IMR-90 (cell line): ENCODE data around the gene REPIN1. TPM values are rescaled to one million over a fixed set of nuclear protein-coding genes. Genes with fewer than 3 reads are reported as not detected.

Source experiments
- ATAC-seq: fragments of 200-7000 bp; cut with Tn5 transposase; 2 replicates; pipeline ENCODE4 v1.9.1; 2020; ENCODE audit warnings: low read depth, mild to moderate bottlenecking, moderate library complexity
- BruUV-seq: library from RNA; stranded (reverse); fragments of 400-500 nt; replicated peaks from 2 replicates; lab custom pipeline; 2021; lab: Mats Ljungman, UMichigan
- CTCF ChIA-PET: fragments of 300-600 bp; formaldehyde crosslinking; extraction: SDS; loops from one replicate; lab custom pipeline; 2021; ENCODE audit warnings: antibody characterized with exemption; lab: Yijun Ruan, JAX
- POLR2A ChIA-PET: fragments of 300-600 bp; sonication (Branson Sonifier 250); formaldehyde crosslinking; loops from one replicate; lab custom pipeline; 2022; ENCODE audit warnings: antibody characterized with exemption; ENCODE audit not compliant: unreplicated experiment; lab: Charles Lee
- DNase-seq: peaks from one replicate; pipeline ENCODE4 v3.0.0; 2013
- H2AFZ ChIP-seq: replicated peaks from 2 replicates; pipeline ENCODE3; 2013; ENCODE audit warnings: low read length, mild to moderate bottlenecking; ENCODE audit not compliant: poor library complexity
- H2AK5ac ChIP-seq: 2 replicates; pipeline ENCODE4 v1.6.1; 2013; ENCODE audit warnings: low read depth, low read length, inconsistent platforms
- H2AK9ac ChIP-seq: replicated peaks from 2 replicates; pipeline ENCODE3; 2013; ENCODE audit warnings: mild to moderate bottlenecking, low read depth, low read length, moderate library complexity; ENCODE audit not compliant: poor library complexity
- H2BK120ac ChIP-seq: 2 replicates; pipeline ENCODE4 v1.6.1; 2013; ENCODE audit warnings: low read depth, low read length, inconsistent platforms
- H2BK15ac ChIP-seq: 3 replicates; pipeline ENCODE4 v1.6.1; 2013; ENCODE audit warnings: low read depth, low read length, inconsistent platforms
- H2BK20ac ChIP-seq: 2 replicates; pipeline ENCODE4 v1.6.1; 2013; ENCODE audit warnings: low read depth, mild to moderate bottlenecking, inconsistent platforms, low read length, moderate library complexity
- H2BK5ac ChIP-seq: 2 replicates; pipeline ENCODE4 v1.6.1; 2013; ENCODE audit warnings: mild to moderate bottlenecking, low read depth, low read length, inconsistent platforms; ENCODE audit not compliant: poor library complexity, severe bottlenecking
- H3K14ac ChIP-seq: replicated peaks from 2 replicates; pipeline ENCODE4 v1.6.1; 2013; ENCODE audit warnings: low read depth, low read length, inconsistent platforms
- H3K18ac ChIP-seq: 2 replicates; pipeline ENCODE4 v1.6.1; 2013; ENCODE audit warnings: low read depth, low read length, control low read depth
- H3K23ac ChIP-seq: 2 replicates; pipeline ENCODE4 v1.6.1; 2013; ENCODE audit warnings: low read depth, low read length, inconsistent platforms
- H3K27ac ChIP-seq: 2 replicates; pipeline ENCODE4 v1.5.1; 2013; ENCODE audit warnings: mild to moderate bottlenecking, control low read depth, low read length; ENCODE audit not compliant: insufficient read depth
- H3K27me3 ChIP-seq: 2 replicates; pipeline ENCODE4 v1.6.1; 2013; ENCODE audit warnings: low read length; ENCODE audit not compliant: control insufficient read depth, insufficient read depth
- H3K36me3 ChIP-seq: 2 replicates; pipeline ENCODE4 v1.6.1; 2013; ENCODE audit warnings: low read length, mixed read lengths; ENCODE audit not compliant: control insufficient read depth, insufficient read depth
- H3K4ac ChIP-seq: 2 replicates; pipeline ENCODE4 v1.6.1; 2013; ENCODE audit warnings: low read depth, low read length, inconsistent platforms
- H3K4me1 ChIP-seq: 2 replicates; pipeline ENCODE4 v1.6.1; 2013; ENCODE audit warnings: low read length, mixed read lengths; ENCODE audit not compliant: control insufficient read depth, insufficient read depth
- H3K4me2 ChIP-seq: 2 replicates; pipeline ENCODE4 v1.6.1; 2013; ENCODE audit warnings: low read depth, mild to moderate bottlenecking, control low read depth, low read length, moderate library complexity
- H3K4me3 ChIP-seq: 2 replicates; pipeline ENCODE4 v1.5.1; 2013; ENCODE audit warnings: low read depth, mild to moderate bottlenecking, control low read depth, low read length, moderate library complexity; ENCODE audit not compliant: insufficient read depth
- H3K56ac ChIP-seq: 2 replicates; pipeline ENCODE4 v1.6.1; 2013; ENCODE audit warnings: low read length, inconsistent platforms; ENCODE audit not compliant: insufficient read depth; ENCODE audit errors: extremely low read depth
- H3K79me1 ChIP-seq, 2 experiments: 2 replicates each; pipeline ENCODE4 v1.6.1; 2013; ENCODE audit warnings: low read length in 2 of 2, inconsistent platforms in 1 of 2, low read depth in 1 of 2
- H3K9ac ChIP-seq: 2 replicates; pipeline ENCODE4 v1.6.1; 2013; ENCODE audit warnings: low read depth, low read length, control low read depth
- H3K9me1 ChIP-seq: 2 replicates; pipeline ENCODE4 v1.6.1; 2013; ENCODE audit warnings: low read length, inconsistent platforms; ENCODE audit not compliant: insufficient read depth
- H3K9me3 ChIP-seq: 2 replicates; pipeline ENCODE4 v1.6.1; 2013; ENCODE audit warnings: low read length; ENCODE audit not compliant: control insufficient read depth, insufficient read depth
- H4K20me1 ChIP-seq: 2 replicates; pipeline ENCODE4 v1.6.1; 2013; ENCODE audit warnings: low read length, inconsistent platforms; ENCODE audit not compliant: insufficient read depth
- H4K5ac ChIP-seq: 2 replicates; pipeline ENCODE4 v1.6.1; 2013; ENCODE audit warnings: mild to moderate bottlenecking, low read depth, low read length, control low read depth
- H4K8ac ChIP-seq, 2 experiments: 2 replicates each; pipeline ENCODE4 v1.6.1; 2013; ENCODE audit warnings: low read depth in 2 of 2, low read length in 2 of 2, control low read depth in 1 of 2, inconsistent platforms in 1 of 2
- H4K91ac ChIP-seq: 2 replicates; pipeline ENCODE4 v1.6.1; 2013; ENCODE audit warnings: low read depth, low read length, inconsistent platforms; ENCODE audit not compliant: insufficient read depth
- BHLHE40 ChIP-seq: fragments of 150-350 bp; IDR thresholded peaks from 2 replicates; pipeline ENCODE4 v1.6.1; 2016; ENCODE audit warnings: mild to moderate bottlenecking, low read depth, low read length
- CEBPB ChIP-seq: IDR thresholded peaks from 2 replicates; pipeline ENCODE4 v1.6.1; 2012; ENCODE audit warnings: low read depth, low read length, improper control_type of control experiment
- CHD1 ChIP-seq: IDR thresholded peaks from 2 replicates; pipeline ENCODE4 v1.6.1; 2012; ENCODE audit warnings: low read depth, low read length, improper control_type of control experiment
- FOS ChIP-seq: fragments of 150-350 bp; IDR thresholded peaks from 2 replicates; pipeline ENCODE4 v1.6.1; 2016; ENCODE audit warnings: low read depth, low read length
- MAFK ChIP-seq: IDR thresholded peaks from 2 replicates; pipeline ENCODE4 v1.6.1; 2012; ENCODE audit warnings: low read depth, low read length, improper control_type of control experiment
- MAZ ChIP-seq: IDR thresholded peaks from 2 replicates; pipeline ENCODE4 v1.6.1; 2012; ENCODE audit warnings: low read depth, mild to moderate bottlenecking, low read length, improper control_type of control experiment, moderate library complexity, borderline replicate concordance
- MXI1 ChIP-seq: IDR thresholded peaks from 2 replicates; pipeline ENCODE4 v1.6.1; 2012; ENCODE audit warnings: low read depth, mild to moderate bottlenecking, low read length, moderate library complexity, borderline replicate concordance
- NFE2L2 ChIP-seq: fragments of 150-350 bp; IDR thresholded peaks from 2 replicates; pipeline ENCODE4 v1.6.1; 2016; ENCODE audit warnings: low read depth, mild to moderate bottlenecking, low read length
- POLR2A ChIP-seq: IDR thresholded peaks from 2 replicates; pipeline ENCODE4 v1.6.1; 2012; ENCODE audit warnings: mild to moderate bottlenecking, low read depth, low read length
- RAD21 ChIP-seq: IDR thresholded peaks from 2 replicates; pipeline ENCODE4 v1.6.1; 2012; ENCODE audit warnings: low read length, improper control_type of control experiment
- RCOR1 ChIP-seq: IDR thresholded peaks from 2 replicates; pipeline ENCODE4 v1.6.1; 2012; ENCODE audit warnings: mild to moderate bottlenecking, low read length, improper control_type of control experiment; ENCODE audit not compliant: insufficient replicate concordance
- RFX5 ChIP-seq: IDR thresholded peaks from 2 replicates; pipeline ENCODE4 v1.8.0; 2012; ENCODE audit warnings: low read depth, mild to moderate bottlenecking, low read length, moderate library complexity
- SMC3 ChIP-seq: fragments of 150-350 bp; IDR thresholded peaks from 2 replicates; pipeline ENCODE4 v1.6.1; 2016; ENCODE audit warnings: low read depth, mild to moderate bottlenecking, antibody characterized with exemption, low read length, moderate library complexity
- WGBS, 2 experiments: methylation state at CpG; one replicate each; pipeline versions ENCODE4 v1.1.5 to v1.1.7; 2013; ENCODE audit warnings: missing lambda C conversion rate in 2 of 2; ENCODE audit not compliant: insufficient read length in 1 of 2; ENCODE audit errors: extremely low coverage in 2 of 2; 5-methylcytosine and 5-hydroxymethylcytosine counted together
- dilution Hi-C: fragments of 300-500 bp; cut with HindIII; formaldehyde crosslinking; loops from one replicate; pipeline ENCODE4 v1.14.3; 2018; ENCODE audit warnings: low sequenced_read_pairs; ENCODE audit not compliant: unreplicated experiment
- in situ Hi-C: fragments of 300-500 bp; cut with MboI; formaldehyde crosslinking; loops from 3 replicates; pipeline ENCODE4 v1.14.3; 2019; ENCODE audit warnings: low sequenced_read_pairs, inconsistent platforms, mixed read lengths
- intact Hi-C: fragments of 100-400 bp; cut with micrococcal nuclease; formaldehyde crosslinking; loops from 2 replicates; pipeline ENCODE4 v1.10.0; 2022
- polyA plus RNA-seq, 3 experiments: library from polyadenylated mRNA; depleted of rRNA; stranded (reverse); fragments of >200 nt; gene quantifications; 2 replicates each; pipeline ENCODE4 v1.2.3, GENCODE V29; 2012; ENCODE audit warnings: low replicate concordance in 1 of 3
- total RNA-seq: library from RNA; depleted of rRNA; stranded (reverse); fragments of >200 nt; gene quantifications from 2 replicates; pipeline ENCODE4 v1.2.3, GENCODE V29; 2012
- TF ChIP-seq, protein P1 (sequence below): fragments of 150-350 bp; IDR thresholded peaks from 2 replicates; pipeline ENCODE4 v1.6.1; 2016; ENCODE audit warnings: low read depth, mild to moderate bottlenecking, low read length, moderate library complexity, borderline replicate concordance
- TF ChIP-seq, protein P2 (sequence below): conservative IDR thresholded peaks from 2 replicates; pipeline ENCODE4 v1.5.1; 2012; ENCODE audit warnings: mild to moderate bottlenecking, low read depth, low read length, improper control_type of control experiment
- TF ChIP-seq, protein P3 (sequence below): fragments of 150-350 bp; IDR thresholded peaks from 2 replicates; pipeline ENCODE4 v1.6.1; 2017; ENCODE audit warnings: mild to moderate bottlenecking, antibody characterized with exemption, low read length, low read depth

REPIN1 gene
- total and polyA plus RNA-seq, 2 of the 4 experiments (the other 2 are of a cell fraction), result 19.4 to 50.6 TPM

DNA sequence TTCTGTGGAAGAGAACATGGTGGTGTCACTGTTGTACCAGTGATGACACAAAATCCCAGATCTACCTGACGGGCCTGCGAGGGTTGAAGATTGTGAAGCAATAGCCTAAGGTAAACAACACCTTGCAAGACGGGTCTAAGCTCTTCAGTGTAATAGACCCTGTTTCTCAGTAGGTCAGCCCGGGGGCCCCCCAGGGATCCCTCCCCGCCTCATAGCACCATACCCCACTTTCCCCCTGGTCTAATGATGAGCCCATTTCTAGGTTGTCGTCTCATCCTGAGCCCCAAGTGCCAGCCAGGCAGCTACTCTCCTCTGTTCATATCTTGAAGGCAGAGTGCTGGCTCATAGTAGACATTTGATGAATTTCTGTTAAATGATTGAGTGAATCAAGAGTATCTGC is 42.7 kb upstream of the REPIN1 start:
- no peaks in the 10 kb centered on the region for H3K9me1 ChIP-seq
- H4K8ac ChIP-seq, result no peak overlapping the region
- no peak overlapping the region for H2AK9ac ChIP-seq
- no peaks in the 10 kb centered on the region for H4K20me1 ChIP-seq
- no peak overlapping the region for H3K9ac ChIP-seq
- DNase-seq, result no peak
- H3K27ac ChIP-seq, result no peak overlapping the region
- no peaks in the 10 kb centered on the region for H3K9me3 ChIP-seq
- dilution Hi-C loops (no loop called here), intact Hi-C loops (no loop called here), in situ Hi-C loops (no loop called here)
- no peak overlapping the region for H4K91ac ChIP-seq
- H3K18ac ChIP-seq, result no peak overlapping the region
- H3K14ac ChIP-seq, result no peak overlapping the region
- no peak overlapping the region for H2BK15ac ChIP-seq
- POLR2A ChIA-PET, result interaction anchor here (0.5 kb wide), 1 partner anchor 29 kb away, joined by 6 read pairs; no protein-coding TSS in a partner anchor
- H3K23ac ChIP-seq, result no peak overlapping the region
- no peak for ATAC-seq
- no peak overlapping the region for H4K5ac ChIP-seq
- H3K4me2 ChIP-seq, result no peak overlapping the region
- H2BK20ac ChIP-seq, result no peak overlapping the region
- TF ChIP-seq, protein P1, sequence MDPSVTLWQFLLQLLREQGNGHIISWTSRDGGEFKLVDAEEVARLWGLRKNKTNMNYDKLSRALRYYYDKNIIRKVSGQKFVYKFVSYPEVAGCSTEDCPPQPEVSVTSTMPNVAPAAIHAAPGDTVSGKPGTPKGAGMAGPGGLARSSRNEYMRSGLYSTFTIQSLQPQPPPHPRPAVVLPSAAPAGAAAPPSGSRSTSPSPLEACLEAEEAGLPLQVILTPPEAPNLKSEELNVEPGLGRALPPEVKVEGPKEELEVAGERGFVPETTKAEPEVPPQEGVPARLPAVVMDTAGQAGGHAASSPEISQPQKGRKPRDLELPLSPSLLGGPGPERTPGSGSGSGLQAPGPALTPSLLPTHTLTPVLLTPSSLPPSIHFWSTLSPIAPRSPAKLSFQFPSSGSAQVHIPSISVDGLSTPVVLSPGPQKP, result no peak
- TF ChIP-seq NFE2L2, result no peak
- no peak for TF ChIP-seq FOS
- TF ChIP-seq CEBPB, result no peak
- no peak for TF ChIP-seq RCOR1
- no peak for TF ChIP-seq POLR2A
- TF ChIP-seq MAZ, result no peak
- TF ChIP-seq SMC3, result no peak
- no peak for TF ChIP-seq BHLHE40
- no peak for TF ChIP-seq MXI1
- TF ChIP-seq CHD1, result no peak
- TF ChIP-seq, protein P2, sequence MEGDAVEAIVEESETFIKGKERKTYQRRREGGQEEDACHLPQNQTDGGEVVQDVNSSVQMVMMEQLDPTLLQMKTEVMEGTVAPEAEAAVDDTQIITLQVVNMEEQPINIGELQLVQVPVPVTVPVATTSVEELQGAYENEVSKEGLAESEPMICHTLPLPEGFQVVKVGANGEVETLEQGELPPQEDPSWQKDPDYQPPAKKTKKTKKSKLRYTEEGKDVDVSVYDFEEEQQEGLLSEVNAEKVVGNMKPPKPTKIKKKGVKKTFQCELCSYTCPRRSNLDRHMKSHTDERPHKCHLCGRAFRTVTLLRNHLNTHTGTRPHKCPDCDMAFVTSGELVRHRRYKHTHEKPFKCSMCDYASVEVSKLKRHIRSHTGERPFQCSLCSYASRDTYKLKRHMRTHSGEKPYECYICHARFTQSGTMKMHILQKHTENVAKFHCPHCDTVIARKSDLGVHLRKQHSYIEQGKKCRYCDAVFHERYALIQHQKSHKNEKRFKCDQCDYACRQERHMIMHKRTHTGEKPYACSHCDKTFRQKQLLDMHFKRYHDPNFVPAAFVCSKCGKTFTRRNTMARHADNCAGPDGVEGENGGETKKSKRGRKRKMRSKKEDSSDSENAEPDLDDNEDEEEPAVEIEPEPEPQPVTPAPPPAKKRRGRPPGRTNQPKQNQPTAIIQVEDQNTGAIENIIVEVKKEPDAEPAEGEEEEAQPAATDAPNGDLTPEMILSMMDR, result no peak
- no peak for TF ChIP-seq MAFK
- no peak for TF ChIP-seq RAD21
- TF ChIP-seq, protein P3, sequence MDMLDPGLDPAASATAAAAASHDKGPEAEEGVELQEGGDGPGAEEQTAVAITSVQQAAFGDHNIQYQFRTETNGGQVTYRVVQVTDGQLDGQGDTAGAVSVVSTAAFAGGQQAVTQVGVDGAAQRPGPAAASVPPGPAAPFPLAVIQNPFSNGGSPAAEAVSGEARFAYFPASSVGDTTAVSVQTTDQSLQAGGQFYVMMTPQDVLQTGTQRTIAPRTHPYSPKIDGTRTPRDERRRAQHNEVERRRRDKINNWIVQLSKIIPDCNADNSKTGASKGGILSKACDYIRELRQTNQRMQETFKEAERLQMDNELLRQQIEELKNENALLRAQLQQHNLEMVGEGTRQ, result no peak
- no peak for TF ChIP-seq RFX5
- no peaks in the 10 kb centered on the region for H3K79me1 ChIP-seq
- CTCF ChIA-PET, result interaction anchor here (0.9 kb wide), 1 partner anchor 14 kb away, joined by 3 read pairs; no protein-coding TSS in a partner anchor
- H3K36me3 ChIP-seq, result no peaks in the 10 kb centered on the region
- no peak overlapping the region for H3K56ac ChIP-seq
- no peak overlapping the region for H2BK120ac ChIP-seq
- H2AK5ac ChIP-seq, result no peak overlapping the region
- no TSS peak for BruUV-seq
- H3K4me1 ChIP-seq, result peaks cover 10% of the 10 kb centered on the region; the same call in 1 of the 2 replicates
- no peak overlapping the region for H2BK5ac ChIP-seq
- no peaks in the 10 kb centered on the region; the same call in 1 of the 2 replicates for H3K27me3 ChIP-seq
- 80% methylated on average over 1 of the region's 6 CpGs; no CpG with 5 or more reads in 1 of the 2 experiments for WGBS, 2 experiments
- no peak overlapping the region for H2AFZ ChIP-seq
- no peak overlapping the region for H3K4ac ChIP-seq
- H3K4me3 ChIP-seq, result no peak overlapping the region
